RWPE1 (cell line): ENCODE results near the gene ASTN2.

ENCODE experiments used
- CTCF ChIA-PET: fragments of 350-600 bp; sonication (Branson Sonifier 250); formaldehyde crosslinking; extraction: SDS; loops from one replicate; lab custom pipeline; 2021; lab: Yijun Ruan, JAX
- POLR2A ChIA-PET: fragments of 400-600 bp; formaldehyde crosslinking; extraction: SDS; loops from one replicate; lab custom pipeline; 2020; ENCODE audit warnings: antibody characterized with exemption; ENCODE audit not compliant: low non-redundant PET; lab: Yijun Ruan, JAX
- DNase-seq: peaks from one replicate; pipeline ENCODE4 v3.0.0; 2012; ENCODE audit warnings: low spot score
- H3K27ac ChIP-seq: fragments of 450-650 bp; 2 replicates; pipeline ENCODE4 v1.5.1; 2017
- TF ChIP-seq, protein P1 (sequence below): fragments of 450-650 bp; conservative IDR thresholded peaks from 2 replicates; pipeline ENCODE4 v1.5.1; 2017; ENCODE audit warnings: low read depth, mild to moderate bottlenecking

Gene ASTN2

DNA sequence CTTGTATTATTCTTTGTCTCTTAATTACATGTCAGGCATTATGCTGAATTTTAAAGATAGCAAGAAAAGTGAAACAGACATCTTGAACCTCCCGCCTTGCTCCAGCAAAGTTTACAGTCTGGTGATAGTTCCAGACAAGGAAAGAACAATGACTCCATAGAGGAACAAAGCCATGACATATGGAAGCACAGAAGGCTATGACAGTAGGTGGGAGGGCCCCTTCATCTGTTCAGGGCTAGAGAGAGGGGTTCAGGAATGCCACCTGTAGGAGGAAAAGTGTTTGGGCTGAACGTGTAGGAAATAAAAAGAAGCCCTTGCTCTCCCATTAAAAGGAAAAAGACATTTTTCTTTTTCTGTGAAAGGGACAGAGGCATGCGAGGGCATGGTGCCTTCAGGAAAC is 412.2 kb downstream of the ASTN2 start:
- CTCF ChIA-PET = no interaction called here
- no peak overlapping the region for H3K27ac ChIP-seq
- POLR2A ChIA-PET = no interaction called here
- DNase-seq = no peak
- TF ChIP-seq, protein P1, sequence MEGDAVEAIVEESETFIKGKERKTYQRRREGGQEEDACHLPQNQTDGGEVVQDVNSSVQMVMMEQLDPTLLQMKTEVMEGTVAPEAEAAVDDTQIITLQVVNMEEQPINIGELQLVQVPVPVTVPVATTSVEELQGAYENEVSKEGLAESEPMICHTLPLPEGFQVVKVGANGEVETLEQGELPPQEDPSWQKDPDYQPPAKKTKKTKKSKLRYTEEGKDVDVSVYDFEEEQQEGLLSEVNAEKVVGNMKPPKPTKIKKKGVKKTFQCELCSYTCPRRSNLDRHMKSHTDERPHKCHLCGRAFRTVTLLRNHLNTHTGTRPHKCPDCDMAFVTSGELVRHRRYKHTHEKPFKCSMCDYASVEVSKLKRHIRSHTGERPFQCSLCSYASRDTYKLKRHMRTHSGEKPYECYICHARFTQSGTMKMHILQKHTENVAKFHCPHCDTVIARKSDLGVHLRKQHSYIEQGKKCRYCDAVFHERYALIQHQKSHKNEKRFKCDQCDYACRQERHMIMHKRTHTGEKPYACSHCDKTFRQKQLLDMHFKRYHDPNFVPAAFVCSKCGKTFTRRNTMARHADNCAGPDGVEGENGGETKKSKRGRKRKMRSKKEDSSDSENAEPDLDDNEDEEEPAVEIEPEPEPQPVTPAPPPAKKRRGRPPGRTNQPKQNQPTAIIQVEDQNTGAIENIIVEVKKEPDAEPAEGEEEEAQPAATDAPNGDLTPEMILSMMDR = no peak

DNA sequence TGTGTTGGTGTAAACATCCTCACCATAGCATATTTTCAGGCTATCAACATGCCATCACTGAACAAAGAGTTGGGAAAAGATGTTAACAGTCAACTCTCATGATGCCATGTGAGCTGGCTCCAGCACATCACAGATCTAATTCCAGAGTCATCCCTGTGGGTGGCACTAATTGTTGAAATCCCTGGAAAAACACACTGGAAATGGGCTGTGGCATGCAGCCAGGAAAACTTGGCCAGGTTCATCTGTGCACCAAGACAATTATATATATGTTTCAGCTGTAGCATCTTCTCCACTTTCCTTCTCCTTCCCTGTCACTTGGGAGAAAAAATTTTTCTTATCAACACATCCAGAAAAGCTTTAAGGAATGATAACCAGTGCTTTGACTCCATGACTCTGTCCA is 414.0 kb downstream of the ASTN2 start:
- ChIA-PET POLR2A (no interaction called here), CTCF (interaction anchor here (1.5 kb wide), 1 partner anchor 264 kb away, joined by 5 read pairs; no protein-coding TSS in a partner anchor)
- H3K27ac ChIP-seq = no peak overlapping the region
- TF ChIP-seq, protein P1 = no peak
- DNase-seq = no peak

DNA sequence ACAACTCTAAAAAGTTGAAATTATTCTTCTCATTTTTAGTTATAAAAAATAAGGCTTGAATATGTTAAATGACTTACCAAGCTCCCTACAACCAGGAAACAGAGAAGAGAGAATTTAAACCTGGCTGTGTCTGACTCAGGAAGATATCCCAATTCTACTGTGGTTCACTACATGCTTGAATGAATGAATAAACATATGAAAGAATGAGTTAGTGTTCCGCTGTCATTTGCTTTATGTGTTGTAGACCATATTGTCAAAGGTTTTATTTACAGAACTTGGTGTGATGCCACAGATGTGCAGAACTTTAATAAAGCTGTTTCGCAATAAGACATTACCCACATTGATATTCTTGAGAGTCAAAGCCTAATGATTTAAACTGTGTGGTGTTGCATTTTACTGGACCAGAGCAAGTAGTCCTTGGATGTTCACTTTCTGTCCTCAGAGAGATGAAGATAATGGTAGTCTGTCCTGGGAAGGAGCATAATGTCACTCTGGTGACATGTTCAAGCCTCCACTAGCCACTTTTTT is 414.6 kb downstream of the ASTN2 start:
- no peak overlapping the region for H3K27ac ChIP-seq
- TF ChIP-seq, protein P1 = no peak
- no peak for DNase-seq
- ChIA-PET POLR2A (no interaction called here), CTCF (interaction anchor here (1.5 kb wide), 1 partner anchor 263 kb away, joined by 5 read pairs; no protein-coding TSS in a partner anchor)

DNA sequence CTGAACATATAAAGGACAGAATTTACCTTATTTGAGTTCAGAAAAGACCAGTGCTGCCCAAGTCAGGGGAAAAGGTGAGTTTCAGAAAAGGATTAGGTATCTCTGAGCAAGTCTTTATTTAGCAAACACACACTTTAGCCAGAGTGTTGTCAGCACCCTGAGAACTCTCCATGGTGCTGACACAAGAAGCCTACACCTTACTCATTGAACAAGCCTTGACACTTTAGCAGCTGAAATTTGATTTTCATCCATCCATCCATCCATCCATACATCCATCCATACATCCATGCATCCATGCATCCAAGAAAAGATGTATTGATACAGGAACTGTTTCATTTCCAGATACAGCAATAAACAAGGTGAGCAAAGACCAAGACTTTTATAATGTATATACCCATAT is 416.6 kb downstream of the ASTN2 start:
- DNase-seq = peak; percentile 46
- ChIA-PET POLR2A (no interaction called here), CTCF (interaction anchor here (0.6 kb wide), 1 partner anchor 230 kb away, joined by 3 read pairs; no protein-coding TSS in a partner anchor)
- TF ChIP-seq, protein P1 = no peak
- no peak overlapping the region for H3K27ac ChIP-seq

DNA sequence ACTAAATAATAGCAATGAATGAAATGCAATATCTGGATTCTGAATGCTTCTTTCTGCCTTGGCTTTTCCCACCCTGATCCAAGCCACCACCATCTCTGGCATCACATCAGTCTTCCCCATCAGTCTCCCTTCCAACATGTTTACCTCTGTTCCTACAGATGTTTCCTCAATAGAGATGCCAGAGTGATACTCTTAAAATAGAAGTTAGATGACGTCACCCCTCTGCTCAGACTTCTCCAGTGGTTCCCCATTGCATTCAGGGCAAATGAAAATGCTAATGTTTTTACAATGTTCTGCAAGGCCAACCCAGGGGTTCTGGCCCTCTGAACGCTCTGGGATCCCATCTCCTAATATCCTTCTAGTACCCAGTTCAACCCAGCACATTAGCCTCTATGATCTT is 422.0 kb downstream of the ASTN2 start:
- H3K27ac ChIP-seq = no peak overlapping the region
- ChIA-PET CTCF (no interaction called here), POLR2A (no interaction called here)
- no peak for DNase-seq
- TF ChIP-seq, protein P1 = no peak

DNA sequence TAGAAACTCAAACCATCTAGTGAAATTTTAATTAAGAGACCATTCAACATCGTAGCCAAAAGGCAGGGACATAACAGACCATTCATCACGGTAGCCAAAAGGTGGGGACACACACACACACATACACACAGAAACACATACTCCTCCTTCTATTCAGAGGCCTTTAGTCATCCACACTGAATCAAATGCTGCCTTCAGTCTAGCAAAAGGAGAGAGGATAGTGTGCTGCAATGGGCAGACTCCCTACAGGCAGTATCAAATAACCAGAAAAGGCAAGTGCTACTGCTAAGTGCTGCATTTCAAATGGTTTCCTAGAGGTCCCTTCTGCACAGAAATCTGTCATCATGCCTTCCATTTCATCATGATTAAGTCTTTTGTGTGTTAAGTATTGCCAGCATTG is 423.8 kb downstream of the ASTN2 start:
- DNase-seq = no peak

More for the DNA sequence above, 423.8 kb downstream of the ASTN2 start:
- no peak overlapping the region for H3K27ac ChIP-seq
- ChIA-PET POLR2A (no interaction called here), CTCF (no interaction called here)
- TF ChIP-seq, protein P1 = no peak
